Measurements from ENCODE around the gene ALPG. TPM values are rescaled to one million over a fixed set of nuclear protein-coding genes. Genes with fewer than 3 reads are reported as not detected.

The ALPG gene
- total RNA-seq, 1 donor from 2014 or later = not detected

DNA sequence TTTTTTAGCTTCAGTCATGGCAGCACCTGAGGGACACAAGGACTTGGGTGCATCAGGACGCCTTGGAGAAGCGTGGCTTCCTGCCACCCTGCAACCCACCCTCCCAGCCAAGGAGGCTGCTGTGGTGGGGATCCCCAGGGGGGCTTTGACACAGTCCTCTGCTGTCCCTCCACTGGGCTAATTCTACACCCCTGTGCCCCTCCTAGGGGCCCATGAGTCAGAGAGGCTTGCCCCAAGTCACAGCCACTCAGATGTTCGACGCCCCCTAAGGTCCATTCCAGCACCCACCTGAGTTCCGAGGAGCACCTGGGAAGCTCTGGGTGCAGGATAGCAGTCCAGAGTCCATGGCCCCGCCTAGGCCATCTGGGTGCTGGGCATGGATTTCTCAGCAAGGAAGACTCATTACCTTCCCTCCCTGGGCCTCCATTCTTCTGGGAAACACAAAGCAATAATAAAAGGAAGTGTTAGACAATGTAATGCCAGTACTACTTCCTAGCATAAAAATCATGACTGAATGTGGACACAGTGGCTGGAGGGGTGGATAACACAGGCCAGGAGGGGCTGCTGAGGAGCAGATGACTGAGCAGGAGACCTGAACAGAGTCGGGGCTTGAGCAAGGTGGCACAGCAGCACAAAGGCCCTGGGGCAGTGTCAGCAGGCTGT is 3.7 kb downstream of the ALPG start:
- H3K27ac ChIP-seq = no peak overlapping the region
- peaks cover 11% of the 10 kb centered on the region for H3K27me3 Mint-ChIP-seq (ENCODE audit: insufficient read depth, low read depth)
- no peak overlapping the region for H3K9ac ChIP-seq
- H3K4me3 Mint-ChIP-seq = no peak overlapping the region
- TF ChIP-seq EZH2 (IDR thresholded peaks at IDR 0.05) = no peak
- TF ChIP-seq CTCF (IDR thresholded peaks at IDR 0.05) = no peak
- no peak for TF ChIP-seq EZH2phosphoT487 (IDR thresholded peaks at IDR 0.05)
- no peaks in the 10 kb centered on the region for H3K4me1 ChIP-seq
- H3K4me1 Mint-ChIP-seq = no peaks in the 10 kb centered on the region
- H3K4me2 ChIP-seq = no peak overlapping the region
- H3K36me3 Mint-ChIP-seq = no peaks in the 10 kb centered on the region
- H2AFZ ChIP-seq (replicated peaks) = no peak overlapping the region
- no peak for DNase-seq (ENCODE audit: low spot score)
- no peaks in the 10 kb centered on the region for H4K20me1 ChIP-seq (ENCODE audit: low read depth)
- no peaks in the 10 kb centered on the region for H3K79me2 ChIP-seq (ENCODE audit: low read depth)
- no peaks in the 10 kb centered on the region for H3K9me3 ChIP-seq (ENCODE audit: low read depth)
- no peaks in the 10 kb centered on the region for H3F3A ChIP-seq (ENCODE audit: low read depth)
- no peak overlapping the region for H3K27ac Mint-ChIP-seq
- no peak overlapping the region for H3K4me3 ChIP-seq
- H3K36me3 ChIP-seq = no peaks in the 10 kb centered on the region
- no peaks in the 10 kb centered on the region for H3K27me3 ChIP-seq
- no peaks in the 10 kb centered on the region for H3K9me3 Mint-ChIP-seq

- H3K9me3 Mint-ChIP-seq = no peaks in the 10 kb centered on the region
- Histone ChIP-seq H2AFZ (replicated peaks) (no peak overlapping the region), H3K4me2 (no peak overlapping the region), H3K79me2 (ENCODE audit: low read depth) (no peaks in the 10 kb centered on the region), H3K9me3 (ENCODE audit: low read depth) (no peaks in the 10 kb centered on the region), H4K20me1 (ENCODE audit: low read depth) (no peaks in the 10 kb centered on the region), H3K27me3 (peaks cover 7% of the 10 kb centered on the region), H3K27ac (no peak overlapping the region), H3K36me3 (no peaks in the 10 kb centered on the region), H3F3A (ENCODE audit: low read depth) (no peaks in the 10 kb centered on the region), H3K9ac (no peak overlapping the region), H3K4me1 (no peaks in the 10 kb centered on the region), H3K4me3 (no peak overlapping the region)
- H3K27ac Mint-ChIP-seq = no peak overlapping the region
- no peaks in the 10 kb centered on the region for H3K4me1 Mint-ChIP-seq
- peaks cover 21% of the 10 kb centered on the region for H3K27me3 Mint-ChIP-seq (ENCODE audit: insufficient read depth, low read depth)
- no peaks in the 10 kb centered on the region for H3K36me3 Mint-ChIP-seq
- no peak overlapping the region for H3K4me3 Mint-ChIP-seq
- no peak for TF ChIP-seq EZH2phosphoT487 (IDR thresholded peaks at IDR 0.05)
- TF ChIP-seq CTCF (IDR thresholded peaks at IDR 0.05) = no peak
- no peak for TF ChIP-seq EZH2 (IDR thresholded peaks at IDR 0.05)
- no peak for DNase-seq (ENCODE audit: low spot score)
Measured at GRCh38 chr2:232411901-232412629, 5.4 kb downstream of the ALPG start.

GRCh38 chr2:232412986-232413385 is 6.3 kb downstream of the ALPG start:
- H3K27me3 Mint-ChIP-seq (ENCODE audit: insufficient read depth, low read depth) = peaks cover 29% of the 10 kb centered on the region
- peaks cover 16% of the 10 kb centered on the region for H3K27me3 ChIP-seq

More at GRCh38 chr2:232412986-232413385, 6.3 kb downstream of the ALPG start:
- no peaks in the 10 kb centered on the region for H3K36me3 Mint-ChIP-seq
- no peak overlapping the region for H3K9ac ChIP-seq
- H3K27ac ChIP-seq = no peak overlapping the region
- H4K20me1 ChIP-seq (ENCODE audit: low read depth) = no peaks in the 10 kb centered on the region
- no peaks in the 10 kb centered on the region for H3K9me3 Mint-ChIP-seq
- H3K79me2 ChIP-seq (ENCODE audit: low read depth) = no peaks in the 10 kb centered on the region
- H3K4me1 Mint-ChIP-seq = no peaks in the 10 kb centered on the region
- H3K4me2 ChIP-seq = no peak overlapping the region
- no peak overlapping the region for H3K4me3 ChIP-seq
- TF ChIP-seq EZH2phosphoT487 (IDR thresholded peaks at IDR 0.05) (no peak), EZH2 (IDR thresholded peaks at IDR 0.05) (no peak), CTCF (IDR thresholded peaks at IDR 0.05) (no peak)
- no peak for DNase-seq (ENCODE audit: low spot score)
- no peaks in the 10 kb centered on the region for H3K9me3 ChIP-seq (ENCODE audit: low read depth)
- H2AFZ ChIP-seq (replicated peaks) = no peak overlapping the region
- no peaks in the 10 kb centered on the region for H3F3A ChIP-seq (ENCODE audit: low read depth)
- no peaks in the 10 kb centered on the region for H3K4me1 ChIP-seq
- H3K36me3 ChIP-seq = no peaks in the 10 kb centered on the region
- H3K27ac Mint-ChIP-seq = no peak overlapping the region
- H3K4me3 Mint-ChIP-seq = no peak overlapping the region
